Neural cell (in vitro differentiated cells): ENCODE measurements around the gene NKD2. TPM values are rescaled to one million over a fixed set of nuclear protein-coding genes. Genes with fewer than 3 reads are reported as not detected.

ENCODE experiments used
- H2AFZ ChIP-seq: fragments of 200-600, 300-800 bp; sonication (generic), shearing (Covaris generic); 2 replicates; pipeline ENCODE4 v1.6.0; 2014; ENCODE audit warnings: low read depth, mild to moderate bottlenecking, antibody characterized with exemption, low read length, moderate library complexity
- H3F3A ChIP-seq: fragments of 200-600 bp; shearing (Covaris generic); 2 replicates; pipeline ENCODE4 v1.6.1; 2016; ENCODE audit warnings: mild to moderate bottlenecking, moderate library complexity, mixed read lengths, antibody characterized with exemption, low read length; ENCODE audit not compliant: insufficient read depth, poor library complexity, severe bottlenecking
- H3K27ac ChIP-seq: fragments of 200-600, 300-800 bp; sonication (generic), shearing (Covaris generic); 2 replicates; pipeline ENCODE4 v1.5.1; 2014; ENCODE audit warnings: mild to moderate bottlenecking, low read length, moderate library complexity
- H3K27me3 ChIP-seq: fragments of 300-800, 200-600 bp; sonication (generic), shearing (Covaris generic); 2 replicates; pipeline ENCODE4 v1.6.0; 2014; ENCODE audit warnings: mild to moderate bottlenecking, low read depth, low read length, moderate library complexity; ENCODE audit not compliant: insufficient read depth
- H3K36me3 ChIP-seq: fragments of 300-800, 200-600 bp; sonication (generic), shearing (Covaris generic); 2 replicates; pipeline ENCODE4 v1.5.1; 2014; ENCODE audit warnings: mild to moderate bottlenecking, antibody characterized with exemption, low read length, moderate library complexity; ENCODE audit not compliant: insufficient read depth
- H3K4me2 ChIP-seq: fragments of 300-800, 200-600 bp; sonication (generic), shearing (Covaris generic); 2 replicates; pipeline ENCODE4 v1.6.0; 2014; ENCODE audit warnings: mild to moderate bottlenecking, low read length
- H3K4me3 ChIP-seq: fragments of 300-800, 200-600 bp; sonication (generic), shearing (Covaris generic); 2 replicates; pipeline ENCODE4 v1.5.1; 2014; ENCODE audit warnings: mild to moderate bottlenecking, low read length, moderate library complexity
- H3K79me2 ChIP-seq: fragments of 200-600 bp; shearing (Covaris generic); replicated peaks from 2 replicates; pipeline ENCODE4 v1.6.0; 2014; ENCODE audit warnings: mild to moderate bottlenecking, low read length, moderate library complexity; ENCODE audit not compliant: insufficient read depth
- H3K9ac ChIP-seq: fragments of 300-800, 200-600 bp; sonication (generic), shearing (Covaris generic); 2 replicates; pipeline ENCODE4 v1.6.1; 2016; ENCODE audit warnings: mild to moderate bottlenecking, low read length, mixed read lengths
- H3K9me2 ChIP-seq: fragments of 200-600 bp; shearing (Covaris generic); 2 replicates; pipeline ENCODE4 v1.6.1; 2016; ENCODE audit warnings: mild to moderate bottlenecking, low read length, mixed read lengths; ENCODE audit not compliant: insufficient read depth
- H3K9me3 ChIP-seq: fragments of 200-600, 300-800 bp; sonication (generic), shearing (Covaris generic); 2 replicates; pipeline ENCODE4 v1.6.1; 2016; ENCODE audit warnings: mild to moderate bottlenecking, mixed run types, low read length, moderate library complexity, mixed read lengths
- H4K20me1 ChIP-seq: fragments of 200-600 bp; shearing (Covaris generic); 2 replicates; pipeline ENCODE4 v1.6.1; 2016; ENCODE audit warnings: mild to moderate bottlenecking, mixed run types; ENCODE audit not compliant: insufficient read depth
- EP300 ChIP-seq: fragments of 450-650 bp; conservative IDR thresholded peaks from 2 replicates; pipeline ENCODE4 v1.6.1; 2014; ENCODE audit warnings: antibody characterized with exemption, mild to moderate bottlenecking, moderate library complexity; ENCODE audit not compliant: poor library complexity, severe bottlenecking
- EZH2 ChIP-seq: fragments of 200-600, 300-800 bp; shearing (Covaris generic), sonication (generic); IDR thresholded peaks from 2 replicates; pipeline ENCODE4 v1.6.1; 2014; ENCODE audit warnings: antibody characterized with exemption, low read length, borderline replicate concordance, mild to moderate bottlenecking; ENCODE audit not compliant: insufficient read depth, poor library complexity, severe bottlenecking
- MXI1 ChIP-seq: fragments of 450-650 bp; conservative IDR thresholded peaks from 2 replicates; pipeline ENCODE4 v1.6.1; 2014; ENCODE audit warnings: antibody characterized with exemption, mild to moderate bottlenecking; ENCODE audit not compliant: poor library complexity, severe bottlenecking
- POLR2AphosphoS5 ChIP-seq: IDR thresholded peaks from 2 replicates; pipeline ENCODE4 v1.6.1; 2012
- RAD21 ChIP-seq: fragments of 450-650 bp; conservative IDR thresholded peaks from 2 replicates; pipeline ENCODE4 v1.6.1; 2014; ENCODE audit warnings: antibody characterized with exemption, mild to moderate bottlenecking, moderate library complexity
- SMC3 ChIP-seq: fragments of 450-650 bp; conservative IDR thresholded peaks from 2 replicates; pipeline ENCODE4 v1.6.1; 2014; ENCODE audit warnings: antibody characterized with exemption, mild to moderate bottlenecking, moderate library complexity; ENCODE audit not compliant: poor library complexity
- TAF1 ChIP-seq: IDR thresholded peaks from 2 replicates; pipeline ENCODE4 v1.6.1; 2012; ENCODE audit warnings: low read depth
- polyA plus RNA-seq: library from polyadenylated mRNA; depleted of rRNA; stranded (reverse); fragments of >200 nt; gene quantifications from 2 replicates; pipeline ENCODE4 v1.2.3, GENCODE V29; 2014
- TF ChIP-seq, protein P1 (sequence below): fragments of 450-650 bp; IDR thresholded peaks from 2 replicates; pipeline ENCODE4 v1.5.1; 2014; ENCODE audit warnings: antibody characterized with exemption, mild to moderate bottlenecking, moderate library complexity; ENCODE audit not compliant: poor library complexity, severe bottlenecking
- TF ChIP-seq, protein P2 (sequence below): IDR thresholded peaks from 2 replicates; pipeline ENCODE4 v1.6.1; 2012; ENCODE audit warnings: borderline replicate concordance

Gene NKD2
- polyA plus RNA-seq, 1 donor from 2014 or later: 7.2 TPM

DNA sequence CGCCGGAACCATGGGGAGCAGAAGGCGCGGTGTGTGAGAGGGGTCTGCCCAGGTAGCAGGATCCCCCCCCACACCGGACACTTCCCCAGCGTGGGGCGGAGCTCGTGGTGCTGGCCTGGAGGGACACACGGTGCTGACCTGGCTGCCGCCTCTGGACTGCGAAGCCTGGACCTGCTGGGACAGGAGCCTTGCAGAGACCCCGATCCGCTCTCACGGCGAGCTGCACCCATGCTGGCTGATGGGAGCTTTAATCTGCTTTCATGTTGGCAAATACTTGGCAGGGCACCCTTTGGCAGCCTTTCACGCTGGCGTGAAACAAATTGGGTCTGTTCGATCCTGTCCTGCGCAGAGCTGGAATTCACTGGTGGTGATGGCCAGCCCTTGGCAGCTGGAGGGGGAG lies 7.4 kb downstream of the NKD2 start:
- Histone ChIP-seq H3K27ac (no peak overlapping the region), H2AFZ (no peak overlapping the region), H3F3A (no peaks in the 10 kb centered on the region), H3K4me3 (no peak overlapping the region), H3K4me2 (no peak overlapping the region), H3K27me3 (no peaks in the 10 kb centered on the region), H4K20me1 (no peaks in the 10 kb centered on the region), H3K9me3 (no peaks in the 10 kb centered on the region), H3K9ac (no peak overlapping the region), H3K9me2 (no peaks in the 10 kb centered on the region), H3K36me3 (no peaks in the 10 kb centered on the region), H3K79me2 (no peaks in the 10 kb centered on the region)
- no peak for TF ChIP-seq RAD21
- TF ChIP-seq EP300: no peak
- no peak for TF ChIP-seq SMC3
- TF ChIP-seq, protein P1, sequence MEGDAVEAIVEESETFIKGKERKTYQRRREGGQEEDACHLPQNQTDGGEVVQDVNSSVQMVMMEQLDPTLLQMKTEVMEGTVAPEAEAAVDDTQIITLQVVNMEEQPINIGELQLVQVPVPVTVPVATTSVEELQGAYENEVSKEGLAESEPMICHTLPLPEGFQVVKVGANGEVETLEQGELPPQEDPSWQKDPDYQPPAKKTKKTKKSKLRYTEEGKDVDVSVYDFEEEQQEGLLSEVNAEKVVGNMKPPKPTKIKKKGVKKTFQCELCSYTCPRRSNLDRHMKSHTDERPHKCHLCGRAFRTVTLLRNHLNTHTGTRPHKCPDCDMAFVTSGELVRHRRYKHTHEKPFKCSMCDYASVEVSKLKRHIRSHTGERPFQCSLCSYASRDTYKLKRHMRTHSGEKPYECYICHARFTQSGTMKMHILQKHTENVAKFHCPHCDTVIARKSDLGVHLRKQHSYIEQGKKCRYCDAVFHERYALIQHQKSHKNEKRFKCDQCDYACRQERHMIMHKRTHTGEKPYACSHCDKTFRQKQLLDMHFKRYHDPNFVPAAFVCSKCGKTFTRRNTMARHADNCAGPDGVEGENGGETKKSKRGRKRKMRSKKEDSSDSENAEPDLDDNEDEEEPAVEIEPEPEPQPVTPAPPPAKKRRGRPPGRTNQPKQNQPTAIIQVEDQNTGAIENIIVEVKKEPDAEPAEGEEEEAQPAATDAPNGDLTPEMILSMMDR: no peak
- TF ChIP-seq POLR2AphosphoS5: no peak

DNA sequence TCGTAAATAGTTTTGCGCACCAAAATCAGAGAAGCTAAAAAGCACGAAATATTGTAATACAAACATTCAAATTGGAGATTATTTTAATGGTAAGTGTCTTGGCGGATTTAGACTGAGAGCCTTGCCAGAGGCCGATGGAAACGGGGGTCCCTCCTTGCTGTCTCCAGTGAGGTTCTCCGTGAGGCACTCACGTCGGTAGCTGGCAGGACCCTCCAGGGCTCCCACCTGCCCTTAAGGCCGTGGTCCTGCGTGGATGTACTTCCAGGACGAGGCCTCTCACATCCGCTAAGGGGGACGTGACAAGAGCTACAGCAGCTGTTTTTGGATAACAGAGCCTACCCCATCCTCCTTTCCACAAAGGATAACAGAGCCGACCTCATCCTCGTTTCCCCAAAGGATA lies 7.9 kb downstream of the NKD2 start:
- H3K27ac ChIP-seq: no peak overlapping the region
- H3K4me3 ChIP-seq: no peak overlapping the region
- no peaks in the 10 kb centered on the region for H3K27me3 ChIP-seq
- no peak overlapping the region for H2AFZ ChIP-seq
- H3K9ac ChIP-seq: no peak overlapping the region
- no peaks in the 10 kb centered on the region for H3K9me3 ChIP-seq
- H3K9me2 ChIP-seq: no peaks in the 10 kb centered on the region
- H3F3A ChIP-seq: no peaks in the 10 kb centered on the region
- H3K36me3 ChIP-seq: no peaks in the 10 kb centered on the region
- H4K20me1 ChIP-seq: no peaks in the 10 kb centered on the region
- TF ChIP-seq EZH2 (no peak), RAD21 (no peak), MXI1 (no peak), SMC3 (no peak), EP300 (no peak), TAF1 (no peak), POLR2AphosphoS5 (no peak)
- TF ChIP-seq, protein P1: no peak
- H3K79me2 ChIP-seq: no peaks in the 10 kb centered on the region
- no peak overlapping the region for H3K4me2 ChIP-seq

DNA sequence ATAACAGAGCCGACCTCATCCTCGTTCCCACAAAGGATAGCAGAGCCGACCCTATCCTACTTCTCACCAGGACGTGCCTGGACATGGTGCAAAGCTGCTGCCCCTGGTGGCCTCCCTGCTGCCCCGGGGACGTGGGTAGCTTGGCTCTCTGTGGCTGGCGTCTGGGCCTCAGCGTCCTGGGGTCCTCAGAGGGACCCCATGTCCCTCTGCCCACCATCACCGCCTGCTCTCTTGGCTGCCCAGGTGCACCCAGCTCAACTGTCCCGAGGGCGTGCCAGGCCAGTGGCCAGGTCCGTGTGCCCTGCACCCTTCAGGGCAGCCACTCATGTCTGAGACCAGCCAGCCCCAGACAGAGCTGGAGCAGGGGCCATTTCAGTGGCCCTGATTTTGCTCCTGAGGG lies 8.5 kb downstream of the NKD2 start:
- Histone ChIP-seq H3K27me3 (no peaks in the 10 kb centered on the region), H2AFZ (no peak overlapping the region), H3F3A (no peaks in the 10 kb centered on the region), H4K20me1 (no peaks in the 10 kb centered on the region), H3K27ac (no peak overlapping the region), H3K9me3 (no peaks in the 10 kb centered on the region), H3K4me3 (no peak overlapping the region), H3K4me2 (no peak overlapping the region), H3K36me3 (no peaks in the 10 kb centered on the region), H3K79me2 (no peaks in the 10 kb centered on the region), H3K9ac (no peak overlapping the region), H3K9me2 (no peaks in the 10 kb centered on the region)
- TF ChIP-seq, protein P2, sequence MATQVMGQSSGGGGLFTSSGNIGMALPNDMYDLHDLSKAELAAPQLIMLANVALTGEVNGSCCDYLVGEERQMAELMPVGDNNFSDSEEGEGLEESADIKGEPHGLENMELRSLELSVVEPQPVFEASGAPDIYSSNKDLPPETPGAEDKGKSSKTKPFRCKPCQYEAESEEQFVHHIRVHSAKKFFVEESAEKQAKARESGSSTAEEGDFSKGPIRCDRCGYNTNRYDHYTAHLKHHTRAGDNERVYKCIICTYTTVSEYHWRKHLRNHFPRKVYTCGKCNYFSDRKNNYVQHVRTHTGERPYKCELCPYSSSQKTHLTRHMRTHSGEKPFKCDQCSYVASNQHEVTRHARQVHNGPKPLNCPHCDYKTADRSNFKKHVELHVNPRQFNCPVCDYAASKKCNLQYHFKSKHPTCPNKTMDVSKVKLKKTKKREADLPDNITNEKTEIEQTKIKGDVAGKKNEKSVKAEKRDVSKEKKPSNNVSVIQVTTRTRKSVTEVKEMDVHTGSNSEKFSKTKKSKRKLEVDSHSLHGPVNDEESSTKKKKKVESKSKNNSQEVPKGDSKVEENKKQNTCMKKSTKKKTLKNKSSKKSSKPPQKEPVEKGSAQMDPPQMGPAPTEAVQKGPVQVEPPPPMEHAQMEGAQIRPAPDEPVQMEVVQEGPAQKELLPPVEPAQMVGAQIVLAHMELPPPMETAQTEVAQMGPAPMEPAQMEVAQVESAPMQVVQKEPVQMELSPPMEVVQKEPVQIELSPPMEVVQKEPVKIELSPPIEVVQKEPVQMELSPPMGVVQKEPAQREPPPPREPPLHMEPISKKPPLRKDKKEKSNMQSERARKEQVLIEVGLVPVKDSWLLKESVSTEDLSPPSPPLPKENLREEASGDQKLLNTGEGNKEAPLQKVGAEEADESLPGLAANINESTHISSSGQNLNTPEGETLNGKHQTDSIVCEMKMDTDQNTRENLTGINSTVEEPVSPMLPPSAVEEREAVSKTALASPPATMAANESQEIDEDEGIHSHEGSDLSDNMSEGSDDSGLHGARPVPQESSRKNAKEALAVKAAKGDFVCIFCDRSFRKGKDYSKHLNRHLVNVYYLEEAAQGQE: no peak
- TF ChIP-seq EP300: no peak
- TF ChIP-seq POLR2AphosphoS5: no peak
- TF ChIP-seq EZH2: no peak
- TF ChIP-seq SMC3: no peak
- TF ChIP-seq MXI1: no peak
- TF ChIP-seq, protein P1: no peak
- no peak for TF ChIP-seq TAF1
- no peak for TF ChIP-seq RAD21
